NOMO-1 treated with dmso at 0.1 percent for 144 hours (cell line): ENCODE results near the gene GBGT1.

Source experiments
- DNase-seq: peaks from one replicate; lab custom pipeline; 2025; ENCODE audit not compliant: unreplicated experiment; lab: John Stamatoyannopoulos, UW

GBGT1 gene

DNA sequence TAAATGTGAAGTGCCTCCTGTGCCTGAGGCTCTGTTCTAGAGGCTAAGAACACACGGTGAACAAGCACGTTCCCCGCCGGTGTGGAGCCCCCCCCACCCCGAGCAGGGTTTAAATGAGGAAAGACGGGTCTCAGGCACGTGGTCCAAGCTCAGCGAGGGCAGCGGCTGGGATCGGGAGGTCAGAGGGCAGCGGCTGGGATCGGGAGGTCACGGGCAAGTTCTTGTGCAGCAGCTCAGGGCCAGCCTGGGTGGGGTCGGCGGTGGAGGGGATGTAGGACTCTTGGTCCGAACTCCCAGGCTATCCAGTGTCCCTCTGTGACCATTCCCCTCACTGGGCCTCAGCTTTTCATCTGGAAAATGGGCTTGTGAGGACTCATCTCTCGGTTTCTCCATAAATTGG, 2.7 kb upstream of the GBGT1 start:
- no peak for DNase-seq

DNA sequence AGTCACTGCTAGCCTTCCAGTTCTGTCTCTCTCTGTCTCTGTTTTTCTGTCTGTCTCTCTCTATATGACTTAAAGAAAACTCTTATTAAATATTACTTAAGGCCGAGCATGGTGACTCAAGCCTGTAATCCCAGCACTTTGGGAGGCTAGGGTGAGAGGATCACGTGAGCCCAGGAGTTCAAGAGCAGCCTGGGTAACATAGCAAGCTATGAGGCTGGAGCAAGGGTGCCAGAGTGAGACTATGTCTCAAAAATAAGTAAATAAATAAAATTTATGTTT, 1.7 kb upstream of the GBGT1 start:
- DNase-seq: no peak

DNA sequence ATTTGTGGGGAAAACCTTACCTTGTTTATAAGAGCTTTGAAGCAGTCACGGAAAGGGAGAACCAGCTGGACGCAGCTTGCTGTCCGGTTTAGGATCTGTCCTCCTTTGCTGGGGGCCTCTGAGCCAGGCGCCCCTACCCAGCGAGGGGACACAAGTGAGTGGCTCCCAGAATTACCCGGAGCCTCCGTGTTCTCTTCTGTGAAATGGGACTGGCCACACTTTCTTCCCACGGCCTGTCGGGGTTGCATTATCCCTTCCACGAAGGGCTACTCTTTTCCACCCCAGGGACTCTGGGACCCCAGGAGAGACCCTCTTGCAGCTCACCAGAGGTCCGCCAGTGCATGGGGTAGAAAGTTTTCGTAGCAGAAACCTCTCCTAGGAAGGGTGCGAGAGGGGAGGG, 477 bp upstream of the GBGT1 start:
- DNase-seq: no peak

DNA sequence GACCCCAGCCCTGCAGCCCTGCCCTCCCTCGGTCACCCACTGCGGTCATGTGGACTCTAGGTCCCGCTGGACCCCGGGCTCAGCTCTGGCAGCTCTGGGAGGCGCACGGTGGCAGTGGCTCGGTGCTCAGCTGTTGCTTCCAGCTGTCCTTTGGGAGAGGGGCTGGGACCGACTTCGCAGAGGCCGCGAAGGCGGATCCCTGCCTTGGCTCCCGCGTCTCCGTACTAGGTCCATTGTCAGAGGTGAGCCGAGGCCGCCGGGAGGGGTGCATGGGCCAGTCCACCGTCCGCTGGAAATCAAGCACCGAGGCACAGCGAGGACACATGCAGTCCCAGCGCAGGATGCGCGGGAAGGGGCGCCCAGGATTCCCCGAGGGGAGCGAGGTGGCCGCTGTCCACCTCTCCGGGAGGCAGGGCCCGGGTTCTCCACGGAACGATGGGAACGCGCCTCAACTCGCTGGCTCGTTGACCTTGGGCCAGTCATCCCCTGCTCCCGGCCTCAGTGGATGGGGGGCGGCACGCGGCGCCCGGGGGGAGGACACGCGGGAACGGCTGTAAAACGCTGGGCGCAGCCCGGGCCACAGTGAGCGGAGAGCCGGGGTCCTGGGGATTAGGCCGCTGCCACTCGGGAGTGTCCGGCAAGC, 732 bp downstream of the GBGT1 start:
- no peak for DNase-seq

DNA sequence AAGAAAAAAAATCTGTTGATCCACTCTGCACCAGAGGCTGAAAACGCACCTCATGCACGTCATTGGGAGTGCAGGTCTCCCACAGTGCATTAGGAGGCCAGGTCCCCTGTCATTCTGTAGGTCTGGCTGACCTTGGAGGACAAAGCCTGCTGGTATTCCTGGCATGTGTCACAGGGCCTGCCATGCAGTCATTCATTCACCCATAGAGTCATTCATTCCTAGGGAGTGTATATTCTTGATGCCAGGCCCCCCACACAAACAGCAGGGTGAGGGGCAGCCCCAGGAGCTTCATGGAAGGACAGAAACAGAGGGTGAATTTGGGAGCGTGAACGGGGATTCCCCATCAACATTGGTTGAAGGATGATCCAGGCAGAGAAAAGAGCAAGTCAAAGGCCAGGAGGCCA, 2.2 kb downstream of the GBGT1 start:
- no peak for DNase-seq

DNA sequence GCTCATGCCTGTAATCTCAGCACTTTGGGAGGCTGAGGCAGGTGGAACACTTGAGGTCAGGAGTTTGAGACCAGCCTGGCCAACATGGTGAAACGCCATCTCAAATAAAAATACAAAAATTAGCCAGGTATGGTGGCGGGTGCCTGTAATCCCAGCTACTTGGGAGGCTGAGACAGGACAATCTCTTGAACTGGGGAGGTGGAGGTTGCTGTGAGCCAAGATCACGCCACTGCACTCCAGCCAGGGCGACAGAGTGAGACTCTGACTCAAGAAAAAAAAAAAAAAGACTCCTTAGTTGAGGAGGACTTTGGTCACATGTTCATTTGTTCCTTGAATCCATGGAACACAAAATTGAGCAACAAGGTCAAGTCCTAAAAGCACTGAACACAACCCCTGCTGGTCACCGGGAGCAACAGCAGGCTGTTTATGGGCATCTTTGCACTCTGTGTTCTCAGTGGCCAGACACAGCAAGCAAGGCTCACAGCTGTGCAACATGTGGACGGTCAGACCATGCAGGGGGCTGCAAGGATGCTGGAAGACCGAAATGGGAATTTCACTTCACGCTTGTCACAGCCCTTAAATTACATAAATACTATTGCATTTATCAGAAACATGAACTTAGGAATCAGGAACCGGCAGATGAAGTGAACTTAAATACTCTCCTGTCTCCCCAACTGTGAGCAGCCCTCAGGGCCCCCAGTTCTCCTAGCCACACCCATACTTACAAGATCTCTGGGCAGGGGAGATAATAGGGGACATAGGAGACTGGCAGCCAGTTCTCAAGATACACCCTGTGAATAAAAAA, 2.8 kb downstream of the GBGT1 start:
- no peak for DNase-seq

DNA sequence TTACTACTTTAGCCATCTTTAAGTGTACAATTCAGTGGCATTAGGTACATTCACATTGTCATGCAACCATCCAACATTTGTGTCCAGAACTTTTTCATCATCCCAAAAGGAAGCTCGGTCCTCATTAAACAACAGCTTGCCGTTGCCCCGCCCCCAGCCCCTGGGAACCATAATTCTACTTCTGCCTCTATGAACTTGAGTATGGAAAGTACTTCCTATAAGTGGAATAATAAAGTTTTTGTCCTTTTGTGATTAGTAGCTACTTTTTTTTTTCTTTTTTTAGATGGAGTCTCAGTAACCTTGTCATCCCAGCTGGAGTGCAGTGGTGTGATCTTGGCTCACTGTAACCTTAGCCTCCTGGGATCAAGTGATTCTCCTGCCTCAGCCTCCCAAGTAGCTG, 5.0 kb downstream of the GBGT1 start:
- no peak for DNase-seq

DNA sequence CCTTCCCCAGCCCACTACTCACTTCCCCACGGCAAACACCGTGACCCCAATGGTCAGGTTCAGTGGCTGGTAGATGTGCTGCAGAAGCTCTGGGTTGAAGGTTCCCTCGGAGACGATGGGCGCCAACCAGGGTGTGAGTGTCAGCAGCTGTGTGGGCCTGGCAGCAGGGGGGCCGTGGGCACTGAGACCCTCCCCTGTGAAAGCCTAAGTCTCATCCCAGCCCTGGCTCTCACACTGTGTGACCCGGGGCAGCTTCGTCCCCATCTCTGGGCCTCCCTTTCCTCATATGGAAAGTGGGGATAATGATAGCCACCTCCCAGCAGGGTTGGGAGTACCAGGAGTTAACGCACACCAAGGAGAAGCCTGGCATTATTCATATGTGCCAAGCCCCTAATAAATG, 8.6 kb downstream of the GBGT1 start:
- DNase-seq: no peak

DNA sequence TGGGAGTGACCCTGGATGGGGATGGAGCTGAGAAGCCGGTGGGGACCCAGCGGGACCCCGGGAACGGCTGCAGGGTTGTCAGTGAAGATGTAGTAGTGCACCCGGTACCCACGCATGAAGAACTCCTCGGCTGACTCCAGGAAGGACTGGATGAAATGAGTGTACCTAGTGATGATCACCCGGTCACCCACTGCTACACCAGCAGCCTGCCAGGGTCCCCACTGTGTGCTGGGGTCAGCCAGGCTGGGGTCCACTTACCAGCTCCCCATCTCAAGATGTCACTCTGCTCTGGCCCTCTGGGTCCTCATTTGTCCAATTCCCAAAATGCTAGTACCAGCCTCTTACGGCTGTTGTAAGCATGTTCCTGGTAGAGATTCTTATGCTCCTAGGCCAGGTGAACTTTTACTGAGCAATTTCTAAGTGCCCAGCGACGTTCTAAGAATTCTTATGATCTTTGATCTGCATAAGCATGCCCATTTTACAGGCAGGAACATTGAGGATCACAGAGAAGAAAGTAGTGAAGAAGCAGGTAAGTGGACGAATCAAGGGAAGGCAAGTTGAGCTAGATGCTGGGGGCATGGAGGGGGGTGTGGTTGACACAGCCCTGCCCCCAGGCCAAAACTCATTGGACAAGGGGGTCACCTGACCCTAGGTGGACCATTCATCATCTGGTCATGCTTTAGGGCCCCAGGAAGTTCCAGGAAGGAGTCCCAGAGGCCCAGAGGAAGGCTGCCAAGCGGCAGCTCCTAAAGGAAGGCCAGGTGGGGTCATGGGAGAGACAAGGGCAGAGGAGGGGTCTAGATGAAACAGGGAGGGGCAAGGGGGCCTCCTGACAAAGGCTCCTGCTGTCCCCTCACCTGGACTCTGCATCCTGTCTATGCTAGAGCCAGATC, 9.4 kb downstream of the GBGT1 start:
- no peak for DNase-seq

DNA sequence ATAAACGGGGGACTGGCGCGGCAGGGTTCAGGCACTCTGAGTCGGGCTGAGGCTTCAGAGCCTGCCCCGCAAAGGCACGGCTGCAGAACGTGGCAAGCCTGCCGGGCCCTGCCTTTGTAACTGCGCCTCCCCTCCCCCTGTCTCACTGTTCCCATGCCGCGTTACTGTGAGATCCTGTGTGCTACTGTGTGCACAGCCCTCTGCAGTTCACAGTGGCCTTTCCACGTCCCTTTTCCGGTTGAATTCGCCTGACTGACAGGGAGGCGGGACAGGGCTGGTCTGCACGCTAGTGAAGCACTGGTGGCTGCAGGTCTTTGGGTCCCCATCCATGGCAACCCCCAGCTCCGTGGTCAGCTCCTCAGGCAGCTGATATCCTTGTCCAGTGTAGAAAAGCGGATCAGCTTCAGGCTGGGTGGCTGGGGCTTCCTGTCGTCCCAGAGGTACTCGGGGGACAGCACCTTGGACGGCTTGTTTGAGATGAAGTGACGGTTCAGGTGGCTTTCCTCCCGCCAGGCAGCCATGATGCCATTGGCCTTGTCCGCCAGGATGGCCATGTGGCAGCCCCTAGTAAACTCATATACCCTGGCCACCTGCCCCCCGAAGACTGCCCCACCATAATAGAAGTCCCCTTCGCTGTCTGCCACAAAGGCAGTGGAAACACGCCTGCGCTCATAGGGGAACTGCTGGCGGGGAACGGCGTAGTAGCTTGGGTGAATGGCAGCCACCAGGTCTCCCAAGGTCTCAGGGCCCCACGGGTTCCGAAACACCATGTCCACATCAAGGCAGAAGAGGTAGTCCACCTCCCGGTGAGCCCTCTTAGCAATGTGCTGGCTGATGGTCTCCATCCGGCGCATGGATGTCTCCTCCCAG, 10.3 kb downstream of the GBGT1 start:
- no peak for DNase-seq

DNA sequence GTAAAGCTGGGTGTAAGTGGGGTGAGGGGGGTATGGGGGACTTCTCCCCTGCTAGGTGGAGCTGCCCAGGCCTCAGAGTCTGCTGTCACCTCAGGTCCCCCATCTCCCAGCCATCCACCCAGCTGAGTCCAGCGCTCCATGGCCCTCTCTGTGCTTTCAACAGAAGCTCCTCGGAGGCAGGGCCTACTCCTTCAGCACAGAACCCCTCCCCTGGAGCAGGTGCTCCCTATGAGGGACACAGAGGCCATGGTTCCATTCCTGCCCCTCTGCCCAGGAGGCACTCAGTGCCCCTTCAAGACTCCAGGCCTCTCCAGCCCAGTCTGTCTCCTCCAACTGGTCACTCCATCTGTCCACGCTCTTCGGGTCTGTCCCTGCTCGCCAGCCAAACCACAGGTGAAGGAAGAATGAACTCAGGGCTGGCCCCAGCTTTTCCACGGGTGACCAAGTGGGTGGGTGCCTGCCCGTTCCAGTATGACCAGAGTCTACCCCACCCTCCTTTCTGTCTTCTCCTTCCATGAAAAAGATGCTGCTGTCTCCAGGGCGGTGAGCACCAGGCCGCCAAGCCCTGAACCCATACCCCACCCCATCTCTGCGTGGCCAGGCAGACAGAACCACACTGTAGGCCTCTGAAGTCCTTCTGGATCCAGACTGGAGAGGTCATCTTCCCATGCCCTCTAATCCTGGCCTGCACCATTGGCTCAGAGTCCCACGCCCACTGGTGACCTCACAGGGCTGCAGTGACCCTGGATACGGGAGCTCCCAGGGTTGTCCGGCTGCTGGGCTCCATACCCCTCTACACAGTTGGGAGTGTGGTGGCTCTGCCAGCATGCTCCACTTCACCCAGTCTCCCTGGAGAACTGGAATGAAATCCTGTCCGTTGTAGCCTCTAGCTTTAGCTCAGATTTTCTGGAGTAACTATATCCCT, 11.9 kb downstream of the GBGT1 start:
- no peak for DNase-seq

DNA sequence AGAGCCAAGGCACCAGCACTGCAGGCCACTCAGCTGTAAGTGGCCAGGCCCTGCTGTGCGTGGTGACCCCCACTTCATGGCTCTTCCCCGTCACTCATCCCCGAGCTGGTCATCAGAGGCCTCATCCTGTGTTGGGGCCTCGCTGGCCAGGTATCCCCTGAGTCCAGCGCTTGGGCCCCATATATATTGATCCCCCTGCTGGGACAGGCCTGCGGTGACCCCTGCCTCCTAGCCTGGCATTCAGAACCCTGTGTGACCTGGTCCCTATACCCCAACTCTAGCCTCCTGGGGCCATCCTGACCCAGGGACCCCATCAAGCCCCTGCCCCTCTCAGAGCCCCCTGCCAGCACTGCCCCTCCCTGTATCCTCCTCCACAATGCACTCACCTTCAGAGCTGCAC, 12.7 kb downstream of the GBGT1 start:
- no peak for DNase-seq

DNA sequence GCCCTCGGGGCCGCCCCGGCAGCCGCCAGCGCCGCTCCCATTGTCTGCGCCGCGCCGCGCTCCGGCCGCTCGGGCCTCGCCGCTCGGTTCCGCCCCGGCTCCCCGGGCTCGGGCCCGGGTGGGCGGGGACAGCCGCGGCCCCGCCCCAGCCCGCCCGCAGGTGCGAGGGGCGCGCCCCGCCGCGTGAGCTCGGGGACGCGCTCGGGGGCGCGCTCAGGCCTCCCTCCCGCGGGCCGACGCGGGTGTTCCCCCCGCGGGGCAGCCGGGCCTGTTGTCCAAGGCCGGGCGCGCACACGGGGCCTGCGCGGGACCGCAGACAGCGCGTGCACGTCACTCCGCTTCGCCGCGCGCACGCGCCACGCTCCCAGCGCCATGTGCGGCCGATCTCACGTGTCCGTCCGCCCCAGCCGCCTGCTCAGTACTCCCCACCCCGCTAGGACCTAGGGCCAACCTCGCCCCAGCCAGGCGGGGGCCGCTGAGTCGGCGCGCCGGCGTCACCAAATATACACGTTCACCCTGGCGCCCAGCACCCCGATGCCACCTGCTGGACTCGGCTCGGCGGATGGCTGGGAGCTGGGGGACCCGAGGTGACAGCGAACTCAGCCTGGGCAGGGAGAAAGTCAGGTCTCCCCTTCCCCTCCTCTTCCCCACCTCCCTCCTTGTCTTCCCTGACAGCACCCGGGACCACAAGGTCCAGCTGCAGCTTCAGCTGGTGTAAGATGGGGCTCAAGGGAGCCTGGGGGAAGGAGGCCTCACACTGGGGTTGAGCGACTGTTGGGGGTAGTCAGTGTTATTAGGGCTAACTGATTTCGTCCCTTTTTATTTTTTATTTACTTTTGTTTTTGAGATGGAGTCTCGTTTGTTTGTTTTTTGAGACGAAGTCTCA, 14.3 kb downstream of the GBGT1 start:
- peak; percentile 80 for DNase-seq

DNA sequence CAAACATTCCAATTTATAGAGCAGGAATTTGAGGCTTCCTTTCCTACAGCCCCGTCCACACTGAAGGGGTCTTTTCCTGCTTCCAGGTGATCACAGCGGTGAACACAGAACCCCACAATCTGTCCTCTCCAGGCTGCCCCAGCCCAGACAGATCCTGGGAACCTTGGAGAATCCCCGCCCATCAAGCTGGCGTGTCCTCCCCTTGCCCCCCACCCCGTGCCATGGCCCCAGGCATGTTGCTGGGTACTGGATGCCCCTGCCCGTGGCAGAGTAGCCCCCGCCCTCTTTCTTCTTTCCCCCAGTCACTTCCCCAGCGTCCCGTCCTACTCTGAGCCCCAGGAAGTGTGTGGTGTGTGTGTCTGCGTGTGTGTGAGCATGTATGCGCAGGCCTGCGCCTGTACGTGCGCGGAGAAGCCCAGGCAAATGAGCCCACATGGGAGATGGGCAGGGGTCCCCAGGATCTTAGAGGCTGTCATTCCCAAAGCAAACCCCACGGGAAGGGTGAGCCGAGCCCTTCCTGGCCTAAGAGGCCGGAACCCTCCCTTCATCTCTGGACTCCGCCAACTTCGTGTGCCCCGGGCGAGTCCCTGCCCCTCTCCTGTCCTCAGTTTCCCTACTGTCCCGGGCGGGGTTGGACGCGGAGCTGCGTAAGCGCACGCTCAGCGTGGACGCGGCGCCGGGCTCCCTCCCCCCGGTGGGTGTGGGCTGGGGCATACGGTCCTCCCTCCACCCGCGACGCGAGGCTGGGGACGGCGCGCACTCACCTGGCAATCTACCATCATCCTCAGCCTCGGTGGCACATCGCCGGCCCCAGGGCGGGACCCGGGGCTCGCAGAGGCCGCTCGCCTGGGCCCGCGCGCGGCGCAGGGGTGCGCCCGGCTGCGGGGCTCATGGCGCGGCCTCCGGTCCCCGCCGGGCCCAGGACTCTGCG, 15.2 kb downstream of the GBGT1 start:
- peak; percentile 36 for DNase-seq

DNA sequence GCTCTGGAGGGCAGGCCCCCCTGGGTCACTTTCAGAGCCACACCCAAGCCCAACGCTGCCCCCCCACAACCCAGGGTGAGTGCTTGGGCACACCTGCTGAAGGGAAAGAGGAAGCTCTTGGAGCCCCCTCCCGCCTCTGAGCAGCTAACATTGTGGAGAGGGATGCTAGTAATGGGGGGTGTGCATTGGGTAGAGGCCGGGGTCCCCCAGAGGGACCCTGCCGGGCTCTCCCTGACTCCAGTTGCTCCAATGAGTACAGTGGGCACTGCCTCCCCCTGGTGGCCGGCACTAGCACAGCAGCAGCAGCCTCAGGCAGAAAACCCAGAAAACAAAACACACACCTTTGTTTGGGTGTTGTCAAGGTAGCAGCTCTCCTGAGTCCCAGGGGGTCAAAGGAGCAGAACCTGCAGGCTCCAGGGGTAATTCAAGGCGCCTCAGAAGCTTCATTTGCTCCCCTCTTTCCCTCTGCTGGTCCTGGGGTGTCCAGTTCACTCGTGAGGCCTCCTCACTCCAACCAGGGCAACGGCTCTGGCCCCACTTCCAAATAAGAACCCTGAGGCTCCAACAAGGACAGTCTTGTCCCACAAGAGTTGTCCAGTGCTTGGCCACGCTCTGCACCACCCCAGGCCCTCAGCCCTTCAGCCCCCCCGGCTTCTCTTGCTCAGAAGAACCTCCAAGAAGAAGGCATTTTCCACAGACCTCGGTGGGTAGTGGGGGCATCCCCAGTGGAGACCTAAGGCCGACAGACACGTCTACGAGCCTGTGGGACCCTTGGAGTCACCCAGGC, 16.1 kb downstream of the GBGT1 start:
- DNase-seq: no peak

DNA sequence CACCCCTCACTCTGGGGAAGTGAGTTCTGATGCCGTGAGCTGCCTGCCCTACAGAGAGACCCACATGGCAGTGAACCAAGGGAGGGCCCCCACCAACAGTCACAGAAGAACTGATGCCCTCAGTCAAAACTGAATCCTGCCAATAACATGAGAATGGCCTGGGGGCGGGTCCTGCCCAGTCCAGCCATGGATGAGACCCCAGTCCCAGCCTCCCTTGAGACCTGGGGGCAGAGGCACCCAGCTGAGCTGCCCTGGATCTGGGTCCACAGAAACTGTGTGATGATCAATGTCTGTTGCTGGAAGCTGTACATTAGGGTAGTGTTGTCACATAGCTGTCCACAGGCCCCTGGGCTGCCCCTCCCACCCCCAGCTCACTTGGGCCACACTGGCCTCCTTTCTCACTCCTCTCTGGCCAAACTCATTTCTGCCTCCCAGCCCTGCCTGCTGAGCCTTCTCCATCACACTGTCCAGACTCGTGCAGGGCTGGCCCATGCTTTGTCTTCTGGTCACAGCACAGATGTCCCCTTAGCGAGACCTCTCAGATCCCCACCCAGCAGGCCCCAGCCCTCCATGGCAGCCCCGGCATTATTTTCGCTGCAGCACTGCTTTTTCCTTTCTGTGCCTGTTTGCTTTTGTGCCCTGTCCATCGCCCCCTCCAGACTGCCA, 16.8 kb downstream of the GBGT1 start:
- DNase-seq: no peak
